HS-27A (cell line): ENCODE results near the gene MED27.

Experiments
- DNase-seq: peaks from one replicate; pipeline ENCODE4 v3.0.0-alpha.2; 2012; ENCODE audit warnings: low read depth, missing footprints

Gene MED27

GRCh38 chr9:131836021-131836420 lies 243.6 kb downstream of the MED27 start:
- DNase-seq: no peak

- DNase-seq: no peak
Measured at GRCh38 chr9:131835151-131835910, 244.3 kb downstream of the MED27 start.

DNA sequence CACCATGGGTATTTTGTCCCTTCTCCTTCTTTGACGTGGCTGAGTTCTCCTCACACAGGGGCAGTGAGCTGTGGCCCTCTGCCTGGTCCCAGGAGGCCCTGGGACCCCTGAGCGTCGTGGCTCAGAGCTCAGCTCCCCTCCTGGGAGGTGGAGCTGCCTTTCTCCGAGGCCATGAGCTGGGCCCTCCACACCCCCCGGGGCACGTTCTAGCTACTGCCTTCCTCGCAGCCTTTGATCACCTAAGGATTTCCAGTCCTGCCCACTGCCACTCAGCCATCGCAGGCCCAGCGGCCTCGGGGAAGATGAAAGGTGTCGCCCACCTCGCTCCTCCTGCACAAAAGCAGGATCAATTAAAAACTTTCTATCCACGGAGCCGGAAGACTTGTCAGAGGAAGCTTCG lies 244.9 kb downstream of the MED27 start:
- no peak for DNase-seq

GRCh38 chr9:131833906-131834305 lies 245.8 kb downstream of the MED27 start:
- DNase-seq: no peak

DNA sequence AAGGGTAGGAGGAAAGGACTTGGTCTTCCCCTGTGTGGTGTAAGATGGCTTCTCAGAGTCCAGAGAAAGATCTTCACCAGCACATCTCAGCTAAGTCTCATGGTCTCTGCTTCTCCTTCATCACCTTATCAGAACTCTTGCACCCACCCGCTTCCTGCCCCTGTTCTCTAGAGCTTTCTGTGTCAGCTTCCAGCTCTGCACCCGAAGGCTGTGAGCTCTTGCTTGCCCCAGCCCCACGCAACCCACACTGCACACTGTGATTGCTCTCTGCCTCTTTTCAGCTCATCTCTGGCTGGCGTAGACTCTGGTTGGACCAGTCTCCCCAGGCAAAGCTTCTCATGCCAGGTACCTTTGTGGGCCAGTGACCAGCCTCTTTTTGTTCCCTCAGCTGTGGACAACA lies 246.6 kb downstream of the MED27 start:
- DNase-seq: no peak

DNA sequence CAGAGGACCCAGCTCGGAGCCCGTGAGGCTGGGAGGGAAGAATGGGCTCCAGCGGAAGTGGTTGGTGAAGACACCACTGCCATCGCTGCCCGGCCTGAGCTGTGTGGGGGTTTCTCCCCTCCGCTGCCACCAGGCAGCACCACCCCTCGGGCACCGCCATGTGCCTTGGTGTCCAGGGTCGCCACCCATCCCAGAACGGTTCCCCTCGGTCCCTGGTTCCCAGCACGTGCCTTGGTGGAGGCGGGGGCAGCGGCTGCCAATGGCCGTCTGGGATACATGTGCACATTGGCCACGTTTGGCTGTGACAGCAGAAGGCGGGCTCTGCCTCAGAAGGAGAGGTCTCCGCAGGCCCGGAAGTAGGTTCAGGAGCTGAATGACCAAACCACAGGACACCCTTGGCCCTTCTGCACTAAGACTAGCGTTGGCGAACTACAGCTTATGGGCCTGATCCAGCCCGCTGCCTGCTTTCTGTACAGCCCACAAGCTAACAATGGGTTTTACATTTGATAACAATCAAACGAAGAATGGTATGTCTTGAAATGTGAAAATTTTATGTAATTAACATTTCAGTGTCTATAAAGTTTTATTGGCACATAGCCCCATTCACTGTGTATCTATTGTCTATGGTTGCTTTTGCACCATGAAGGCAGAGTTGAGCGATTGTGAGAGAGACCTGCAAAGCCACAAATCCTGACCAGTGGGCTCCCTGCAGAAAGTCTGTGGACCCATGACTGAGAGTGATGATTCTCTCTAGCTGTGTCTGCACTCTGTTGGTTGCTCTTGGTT lies 248.1 kb downstream of the MED27 start:
- no peak for DNase-seq

DNA sequence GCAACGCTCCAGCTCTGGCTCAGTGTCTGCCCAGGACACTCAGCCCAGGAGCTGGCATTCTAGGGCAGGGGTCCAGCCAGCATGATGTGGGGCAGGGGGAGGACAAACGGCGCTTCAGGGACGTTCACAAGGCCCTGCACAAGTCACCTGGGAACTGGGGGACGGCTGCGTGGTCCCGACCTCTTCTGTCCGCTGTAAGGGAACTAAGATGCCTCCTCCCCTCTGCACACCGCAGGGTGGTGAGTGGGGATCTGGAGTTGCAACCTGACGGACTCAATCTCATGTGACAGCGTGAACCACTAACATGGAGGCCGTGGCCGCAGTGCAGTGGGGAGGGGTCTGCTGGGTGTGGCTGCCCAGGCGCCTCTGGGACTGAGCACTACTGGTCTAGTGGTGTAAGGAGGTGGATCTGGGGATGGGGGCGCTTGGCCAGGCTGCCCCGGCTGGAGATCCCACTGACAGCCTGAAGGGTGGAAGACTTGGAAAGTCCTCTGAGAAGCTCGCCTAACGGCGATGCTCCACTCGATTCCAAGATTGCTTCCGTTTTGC lies 251.8 kb downstream of the MED27 start:
- no peak for DNase-seq

DNA sequence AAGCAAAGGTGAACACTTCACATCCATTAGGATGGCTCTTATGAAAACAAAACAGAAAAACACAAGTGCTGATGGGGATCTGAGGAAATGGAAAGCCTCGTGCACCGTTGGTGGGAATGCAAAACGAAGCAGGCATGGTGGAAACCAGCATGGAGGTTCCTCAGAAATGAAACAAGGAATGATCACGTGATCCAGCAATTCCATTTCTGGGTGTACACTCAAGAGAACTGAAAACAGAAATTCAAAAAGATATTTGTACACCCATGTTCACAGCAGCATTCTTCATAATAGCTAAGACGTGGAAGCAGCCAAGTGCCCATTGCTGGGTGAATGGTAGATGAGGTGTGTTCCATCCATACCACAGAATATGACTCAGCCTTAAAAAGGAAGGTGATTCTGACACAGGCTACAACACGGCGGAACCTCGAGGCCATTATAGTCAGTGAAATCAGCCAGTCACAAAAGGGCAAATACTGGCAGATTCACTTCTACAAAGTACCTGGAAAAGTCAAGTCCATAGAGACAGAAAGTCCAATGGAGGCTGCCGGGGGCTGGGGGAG lies 252.6 kb downstream of the MED27 start:
- no peak for DNase-seq

- DNase-seq: no peak
Measured at GRCh38 chr9:131826053-131826452, 253.6 kb downstream of the MED27 start.

DNA sequence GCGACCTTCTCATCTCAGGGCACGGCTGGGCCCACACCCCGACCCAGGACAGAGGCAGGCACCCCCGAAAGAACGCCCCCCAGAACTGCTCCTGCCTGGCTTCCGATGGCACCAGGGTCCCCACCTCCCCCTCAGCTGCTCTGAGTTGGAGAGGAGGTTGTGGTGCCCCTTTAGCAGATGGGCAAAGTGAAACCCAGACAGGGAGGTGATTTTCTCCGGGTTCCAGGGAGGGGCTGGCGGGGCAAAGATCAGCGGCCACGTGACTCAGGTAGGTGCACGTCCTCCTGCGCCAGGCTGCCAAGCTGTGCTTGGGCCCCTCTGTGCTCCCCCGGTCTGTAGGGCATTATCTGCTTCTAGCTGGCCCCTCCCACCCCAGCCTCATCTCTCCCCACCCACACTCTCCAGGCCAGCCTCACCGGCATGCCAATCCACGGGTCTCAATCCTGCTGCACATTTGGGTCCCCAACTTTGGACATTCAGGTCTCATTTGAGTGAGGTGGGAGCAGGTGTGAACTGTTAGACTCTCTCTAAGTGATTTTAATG lies 254.6 kb downstream of the MED27 start:
- DNase-seq: no peak

GRCh38 chr9:131824155-131824594 lies 255.5 kb downstream of the MED27 start:
- no peak for DNase-seq

DNA sequence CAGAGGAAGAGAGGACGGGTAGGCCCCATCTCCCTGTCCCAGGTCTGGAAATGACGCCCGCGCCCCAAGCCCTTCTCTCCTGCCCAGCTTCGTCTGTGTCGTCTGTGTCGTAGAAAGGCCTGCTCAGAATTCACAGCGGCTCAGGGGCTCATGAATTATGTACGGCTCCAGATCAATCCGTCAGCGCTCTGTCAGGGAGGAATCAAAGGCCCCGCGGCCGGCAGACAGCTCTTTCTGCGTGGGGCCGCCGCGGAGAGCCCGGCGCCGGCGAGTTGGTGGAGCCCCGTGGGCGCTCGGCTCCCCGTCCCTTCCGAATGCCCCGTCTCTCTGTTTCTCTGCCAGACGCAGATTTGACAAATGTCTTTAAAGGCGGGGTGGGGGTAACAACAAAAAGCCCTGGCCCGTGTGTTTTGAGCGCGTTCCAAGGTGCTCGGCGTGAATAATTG lies 255.9 kb downstream of the MED27 start:
- DNase-seq: no peak

DNA sequence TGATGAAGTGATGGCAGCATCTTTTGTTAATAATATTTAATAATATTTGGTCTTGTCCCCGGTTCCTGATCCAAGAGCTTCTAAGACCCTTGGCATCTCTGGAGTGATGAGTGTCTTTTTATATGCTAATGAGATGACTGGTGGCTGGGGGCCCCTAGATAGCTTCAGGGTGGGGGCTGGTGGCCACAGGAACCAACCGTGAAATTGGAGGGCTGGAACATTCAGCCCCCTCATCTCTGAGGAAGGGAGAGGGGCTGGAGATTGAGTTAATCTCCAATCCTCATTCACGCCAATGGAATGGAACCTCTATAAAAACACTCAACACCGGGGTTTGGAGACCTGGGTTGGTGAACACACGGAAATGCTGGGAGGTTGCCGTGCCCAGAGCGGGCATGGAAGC lies 261.6 kb downstream of the MED27 start:
- no peak for DNase-seq

DNA sequence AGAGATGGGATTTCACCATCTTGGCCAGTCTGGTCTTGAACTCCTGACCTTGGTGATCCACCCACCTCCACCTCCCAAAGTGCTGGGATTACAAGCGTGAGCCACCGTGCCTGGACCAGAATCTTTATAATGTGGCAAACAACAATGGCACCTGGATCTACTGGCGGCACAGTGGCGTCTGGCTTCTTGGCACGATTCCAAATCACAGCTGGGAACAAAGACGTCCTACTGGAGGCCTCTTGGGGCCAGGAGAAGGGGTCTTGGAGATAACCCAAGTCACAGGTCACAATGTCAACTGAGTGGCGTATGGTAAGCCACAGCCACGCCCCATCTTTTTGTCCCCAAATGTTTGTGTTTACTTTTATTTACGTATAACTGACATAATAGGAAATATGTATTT lies 262.0 kb downstream of the MED27 start:
- no peak for DNase-seq

DNA sequence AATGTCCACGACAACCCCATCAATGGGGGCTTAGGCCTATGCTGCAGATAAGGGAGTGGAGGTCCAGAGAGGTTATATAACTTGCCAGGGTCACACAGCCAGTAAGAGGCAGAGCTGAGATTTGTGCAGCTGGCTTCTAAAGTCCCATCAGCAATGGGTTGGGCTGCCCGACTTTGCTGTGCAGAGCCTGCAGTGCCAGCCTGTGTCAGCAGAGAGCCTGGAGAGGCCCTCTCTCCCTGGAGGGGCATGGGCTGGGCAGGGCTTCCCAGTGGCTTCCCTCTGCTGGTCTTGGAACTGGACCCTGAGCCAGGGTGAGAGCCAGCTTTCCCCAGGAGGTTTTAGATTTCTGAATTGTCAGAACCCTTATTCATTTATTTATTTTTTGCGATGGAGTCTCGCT lies 262.6 kb downstream of the MED27 start:
- DNase-seq: no peak

GRCh38 chr9:131815970-131816873 lies 263.4 kb downstream of the MED27 start:
- no peak for DNase-seq

DNA sequence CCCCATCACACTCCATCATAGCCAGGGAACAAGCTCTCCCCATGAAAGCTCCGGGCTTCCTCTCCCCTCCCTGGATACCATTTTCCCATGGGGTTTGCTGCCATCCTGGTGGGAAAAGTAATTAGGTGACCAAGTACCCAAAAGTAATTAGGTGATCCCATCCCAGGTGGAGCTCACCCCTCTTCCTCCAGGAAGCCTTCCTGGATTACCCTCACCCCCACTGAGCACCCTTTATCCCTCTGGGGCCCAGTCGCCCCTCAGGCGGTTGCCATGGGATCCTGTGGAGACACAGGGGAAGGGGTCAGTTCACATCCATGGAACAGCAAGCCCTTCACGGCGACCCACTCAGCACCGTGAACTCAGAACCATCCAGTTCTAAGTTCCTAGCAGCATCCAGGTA lies 265.0 kb downstream of the MED27 start:
- DNase-seq: no peak

DNA sequence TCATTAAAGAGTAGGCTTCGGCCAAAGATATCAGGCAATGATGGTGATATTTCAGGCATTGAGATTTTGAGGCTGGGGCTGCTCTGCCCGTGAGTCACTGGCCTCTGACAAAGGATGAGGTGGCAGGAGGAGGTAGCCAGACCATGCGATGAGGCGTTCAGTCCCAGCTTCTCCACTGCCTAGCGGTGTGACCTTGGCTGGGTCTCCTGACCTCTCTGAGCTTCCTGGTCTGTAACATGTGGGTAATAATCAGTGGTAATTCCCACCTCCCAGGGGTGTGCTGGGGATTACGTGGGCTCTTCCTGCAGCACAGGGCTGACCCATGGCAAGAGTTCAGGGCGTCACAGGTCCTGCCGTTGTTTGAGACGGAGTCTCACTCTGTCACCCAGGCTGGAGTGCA lies 266.6 kb downstream of the MED27 start:
- no peak for DNase-seq

DNA sequence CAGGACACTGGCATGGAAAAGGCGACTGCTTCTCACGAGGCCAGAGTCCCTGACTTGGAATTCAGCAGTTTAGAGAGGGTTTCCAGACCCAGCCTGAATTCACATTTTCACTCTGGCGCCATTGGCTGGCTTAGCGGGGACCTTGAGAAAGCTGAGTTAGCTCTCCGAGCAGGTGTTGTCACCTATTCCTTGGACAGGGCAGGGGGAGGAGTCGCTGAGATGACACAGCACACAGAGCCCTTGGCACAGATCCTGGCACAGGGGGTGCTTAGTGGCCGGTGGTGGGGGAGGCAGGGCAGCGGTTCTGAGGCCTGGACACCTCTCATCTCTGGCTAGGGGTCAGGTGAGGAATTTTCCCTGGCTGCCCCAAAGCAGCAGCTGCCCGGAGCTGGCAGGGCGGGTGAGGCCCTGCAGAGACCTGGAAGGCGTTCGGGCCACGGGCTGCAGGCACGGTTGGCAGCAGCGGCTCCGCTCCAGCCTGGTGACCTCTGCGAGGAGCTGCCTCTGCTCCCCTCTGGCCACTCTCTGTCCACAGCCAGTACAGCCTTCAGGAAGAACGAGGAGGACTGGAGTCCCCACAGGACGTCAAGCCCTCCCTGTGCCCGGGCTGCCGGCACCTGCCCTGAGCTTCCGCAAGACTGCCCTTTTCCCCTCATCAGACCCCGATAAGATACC lies 267.4 kb downstream of the MED27 start:
- DNase-seq: no peak

- DNase-seq: no peak
Measured at GRCh38 chr9:131811405-131811804, 268.3 kb downstream of the MED27 start.
